Mesenchymal stem cell (in vitro differentiated cells and primary cell): ENCODE results near the gene IDS.
"Not testable (repeated sequence)": the region's sequence is repeated elsewhere in the genome, so short reads cannot be mapped to it uniquely, and the experiment has no call there.

Source experiments
- DNase-seq: peaks from one replicate; pipeline ENCODE4 v3.0.0-alpha.2; 2013
- H2AFZ ChIP-seq: one replicate; pipeline ENCODE4 v1.6.1; 2013; ENCODE audit warnings: low read depth, mild to moderate bottlenecking, control low read depth, inconsistent platforms, low read length, moderate library complexity
- H2AK5ac ChIP-seq: 2 replicates; pipeline ENCODE4 v1.6.1; 2013; ENCODE audit warnings: low read length, moderate library complexity, mild to moderate bottlenecking, inconsistent platforms; ENCODE audit not compliant: severe bottlenecking
- H2BK120ac ChIP-seq: one replicate; pipeline ENCODE4 v1.6.1; 2013; ENCODE audit warnings: low read depth, mild to moderate bottlenecking, inconsistent platforms, low read length, moderate library complexity
- H2BK12ac ChIP-seq, 2 experiments: one replicate each; pipeline ENCODE4 v1.6.1; 2013; ENCODE audit warnings: inconsistent platforms in 2 of 2, low read length in 2 of 2, mild to moderate bottlenecking in 2 of 2, moderate library complexity in 2 of 2, control low read depth in 1 of 2
- H2BK15ac ChIP-seq: one replicate; pipeline ENCODE4 v1.6.1; 2013; ENCODE audit warnings: mild to moderate bottlenecking, low read depth, inconsistent platforms; ENCODE audit not compliant: poor library complexity, severe bottlenecking
- H2BK5ac ChIP-seq: 2 replicates; pipeline ENCODE4 v1.6.1; 2013; ENCODE audit warnings: low read depth, mild to moderate bottlenecking, low read length, control low read depth, inconsistent platforms; ENCODE audit not compliant: poor library complexity, severe bottlenecking
- H3K14ac ChIP-seq, 2 experiments: one replicate each; pipeline ENCODE4 v1.6.1; 2013; ENCODE audit warnings: inconsistent platforms in 2 of 2, low read length in 2 of 2, control low read depth in 1 of 2, mild to moderate bottlenecking in 1 of 2, moderate library complexity in 1 of 2
- H3K18ac ChIP-seq, 2 experiments: one replicate each; pipeline ENCODE4 v1.6.1; 2013; ENCODE audit warnings: inconsistent platforms in 2 of 2, low read length in 2 of 2, control low read depth in 1 of 2, low read depth in 1 of 2, mild to moderate bottlenecking in 1 of 2
- H3K23ac ChIP-seq, 2 experiments: one replicate each; pipeline ENCODE4 v1.6.1; 2013; ENCODE audit warnings: inconsistent platforms in 2 of 2, low read length in 2 of 2, mild to moderate bottlenecking in 2 of 2, moderate library complexity in 2 of 2, control low read depth in 1 of 2
- H3K27ac ChIP-seq: 2 replicates; pipeline ENCODE4 v1.5.1; 2013; ENCODE audit warnings: mild to moderate bottlenecking, moderate library complexity, low read length, control low read depth, inconsistent platforms; ENCODE audit not compliant: poor library complexity, severe bottlenecking
- H3K27me3 ChIP-seq, 2 experiments: 2 replicates each; pipeline versions ENCODE4 v1.6.1 to v1.7.0; 2013; ENCODE audit warnings: low read length in 2 of 2, mild to moderate bottlenecking in 2 of 2, moderate library complexity in 2 of 2, control low read depth in 1 of 2, inconsistent platforms in 1 of 2; ENCODE audit not compliant: control insufficient read depth in 1 of 2, insufficient read depth in 1 of 2
- H3K36me3 ChIP-seq, 2 experiments: 2 replicates each; pipeline versions ENCODE4 v1.6.1 to v1.7.0; 2013; ENCODE audit warnings: low read length in 2 of 2, control low read depth in 1 of 2, inconsistent platforms in 1 of 2, low read depth in 1 of 2, mild to moderate bottlenecking in 1 of 2; ENCODE audit not compliant: insufficient read depth in 2 of 2, control insufficient read depth in 1 of 2
- H3K4ac ChIP-seq, 2 experiments: one replicate each; pipeline ENCODE4 v1.6.1; 2013; ENCODE audit warnings: inconsistent platforms in 2 of 2, low read length in 2 of 2, mild to moderate bottlenecking in 2 of 2, moderate library complexity in 2 of 2, control low read depth in 1 of 2, low read depth in 1 of 2
- H3K4me1 ChIP-seq: 2 replicates; pipeline ENCODE4 v1.6.1; 2013; ENCODE audit warnings: low read depth, low read length, control low read depth; ENCODE audit not compliant: control insufficient read depth, insufficient read depth
- H3K4me2 ChIP-seq: 2 replicates; pipeline ENCODE4 v1.6.1; 2013; ENCODE audit warnings: low read length, mild to moderate bottlenecking, inconsistent platforms; ENCODE audit not compliant: poor library complexity, severe bottlenecking
- H3K4me3 ChIP-seq, 2 experiments: 2 replicates each; pipeline versions ENCODE4 v1.5.1 to v1.7.0; 2013; ENCODE audit warnings: low read length in 2 of 2, mild to moderate bottlenecking in 2 of 2, control low read depth in 1 of 2, low read depth in 1 of 2; ENCODE audit not compliant: insufficient read depth in 1 of 2
- H3K79me1 ChIP-seq: replicated peaks from 2 replicates; pipeline ENCODE4 v1.6.1; 2013; ENCODE audit warnings: mild to moderate bottlenecking, control low read depth, low read length, inconsistent platforms; ENCODE audit not compliant: poor library complexity, severe bottlenecking
- H3K9ac ChIP-seq: 2 replicates; pipeline ENCODE4 v1.7.0; 2013; ENCODE audit warnings: mild to moderate bottlenecking, low read length, moderate library complexity
- H3K9me3 ChIP-seq: 2 replicates; pipeline ENCODE4 v1.7.0; 2013; ENCODE audit warnings: mild to moderate bottlenecking, low read length; ENCODE audit not compliant: control insufficient read depth
- H4K8ac ChIP-seq: one replicate; pipeline ENCODE4 v1.6.1; 2013; ENCODE audit warnings: inconsistent platforms, mild to moderate bottlenecking, low read length, moderate library complexity
- H4K91ac ChIP-seq: one replicate; pipeline ENCODE4 v1.6.1; 2013; ENCODE audit warnings: mild to moderate bottlenecking, low read length, inconsistent platforms
- WGBS: methylation state at CpG from one replicate; pipeline ENCODE4 v1.1.7; 2013; ENCODE audit warnings: mixed read lengths; 5-methylcytosine and 5-hydroxymethylcytosine counted together

IDS gene

DNA sequence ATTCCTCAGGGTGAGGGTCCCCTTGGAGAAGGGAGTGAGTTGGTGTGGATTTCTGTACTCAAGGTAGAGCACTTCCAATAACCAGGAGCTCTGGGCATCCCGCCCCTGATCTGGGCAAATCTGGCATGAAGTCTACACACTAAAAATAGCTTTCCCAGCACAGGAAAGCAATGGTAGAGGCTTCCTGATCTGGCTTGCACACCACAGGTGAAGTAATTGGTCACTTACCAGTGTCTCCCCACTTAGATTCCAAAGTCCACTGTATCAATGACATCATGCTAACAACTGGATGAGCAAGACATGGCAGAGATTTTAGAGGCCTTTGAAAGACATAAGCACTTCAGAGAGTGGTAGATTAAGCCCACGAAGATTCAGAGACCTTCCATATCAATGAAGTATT is 17.8 kb upstream of the IDS start:
- Histone ChIP-seq H3K79me1 (no peaks in the 10 kb centered on the region), H3K27me3 (peaks cover 4 to 14% of the 10 kb centered on the region in 2 experiments), H4K8ac (no peak overlapping the region), H3K4ac (no peak overlapping the region), H3K4me1 (peaks cover 1% of the 10 kb centered on the region), H2BK120ac (no peak overlapping the region), H2BK15ac (no peak overlapping the region), H3K4me3 (no peak overlapping the region), H3K23ac (no peak overlapping the region), H2BK5ac (no peak overlapping the region), H2AK5ac (no peak overlapping the region), H3K18ac (no peak overlapping the region), H3K27ac (no peak overlapping the region), H4K91ac (no peak overlapping the region), H2AFZ (no peak overlapping the region), H2BK12ac (no peak overlapping the region), H3K14ac (no peak overlapping the region), H3K4me2 (no peak overlapping the region), H3K9me3 (no peaks in the 10 kb centered on the region), H3K36me3 (no peaks in the 10 kb centered on the region), H3K9ac (no peak overlapping the region)
- DNase-seq = no peak
- no CpG with 5 or more reads among the region's 2 CpGs for WGBS

DNA sequence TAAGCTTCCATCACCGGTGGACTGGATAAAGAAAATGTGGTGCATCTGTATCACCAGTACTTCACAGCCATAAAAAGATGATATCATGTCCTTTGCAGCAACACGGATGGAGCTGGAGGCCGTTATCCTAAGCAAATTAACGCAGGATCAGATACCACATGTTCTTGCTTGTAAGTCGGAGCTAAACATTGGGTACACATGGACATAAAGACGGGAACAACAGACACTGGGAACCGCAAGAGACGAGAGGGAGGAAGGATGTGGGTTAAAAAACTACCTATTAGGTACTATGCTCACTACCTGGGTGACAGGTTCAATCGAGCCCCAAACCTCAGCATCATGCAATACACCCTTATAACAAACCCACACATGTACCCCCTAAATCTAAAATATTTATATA is 16.3 kb upstream of the IDS start:
- 96% methylated on average over 5 of the region's 9 CpGs for WGBS
- H3K79me1 ChIP-seq = no peaks in the 10 kb centered on the region
- H3K9ac ChIP-seq = no peak overlapping the region
- H3K27me3 ChIP-seq = peaks cover 4 to 17% of the 10 kb centered on the region in 2 experiments
- H4K91ac ChIP-seq = no peak overlapping the region
- H3K27ac ChIP-seq = no peak overlapping the region
- H2BK5ac ChIP-seq = no peak overlapping the region
- H3K4me2 ChIP-seq = no peak overlapping the region
- no peak overlapping the region for H2AFZ ChIP-seq
- no peak overlapping the region for H3K4me3 ChIP-seq
- H2BK15ac ChIP-seq = no peak overlapping the region
- H3K4ac ChIP-seq = no peak overlapping the region
- H3K23ac ChIP-seq = no peak overlapping the region
- no peak overlapping the region for H4K8ac ChIP-seq
- H3K14ac ChIP-seq = no peak overlapping the region
- peaks cover 1% of the 10 kb centered on the region for H3K4me1 ChIP-seq
- no peaks in the 10 kb centered on the region for H3K36me3 ChIP-seq
- no peak overlapping the region for H3K18ac ChIP-seq
- no peak for DNase-seq
- no peak overlapping the region for H2BK12ac ChIP-seq
- no peaks in the 10 kb centered on the region for H3K9me3 ChIP-seq
- no peak overlapping the region for H2AK5ac ChIP-seq
- no peak overlapping the region for H2BK120ac ChIP-seq

DNA sequence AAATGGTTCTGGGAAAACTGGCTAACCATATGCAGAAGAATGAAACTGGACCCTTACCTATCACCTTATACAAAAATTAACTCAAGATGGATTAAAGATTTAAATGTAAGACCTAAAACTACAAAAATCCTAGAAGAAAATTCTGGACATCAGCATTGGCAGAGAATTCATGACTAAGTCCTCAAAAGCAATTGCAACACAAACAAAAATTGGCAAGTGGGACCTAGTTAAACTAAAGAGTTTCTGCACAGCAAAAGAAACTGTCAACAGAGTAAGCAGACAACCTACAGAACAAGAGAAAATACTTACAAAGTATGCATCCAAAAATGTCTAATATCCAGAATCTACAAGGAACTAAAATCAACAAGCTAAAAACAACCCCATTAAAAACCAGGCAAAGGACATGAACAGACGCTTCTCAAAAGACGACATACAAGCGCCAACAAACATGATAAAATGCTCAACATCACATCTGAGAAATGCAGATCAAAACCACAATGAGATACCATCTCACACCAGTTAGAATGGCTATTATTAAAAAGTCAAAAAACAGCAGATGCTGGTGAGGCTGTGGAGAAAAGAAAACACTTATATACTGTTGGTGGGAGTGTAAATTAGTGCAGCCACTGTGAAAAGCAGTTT is 15.7 kb upstream of the IDS start:
- not testable (repeated sequence) for H2BK5ac ChIP-seq, H3K18ac ChIP-seq, H3K4me1 ChIP-seq, H2AK5ac ChIP-seq, DNase-seq, H3K4ac ChIP-seq, H3K9me3 ChIP-seq, H3K14ac ChIP-seq, H3K9ac ChIP-seq, H3K4me2 ChIP-seq, H3K27ac ChIP-seq, H2BK15ac ChIP-seq, H2BK120ac ChIP-seq, H4K91ac ChIP-seq, H3K79me1 ChIP-seq, H3K23ac ChIP-seq, H2AFZ ChIP-seq, H3K4me3 ChIP-seq, H3K36me3 ChIP-seq, H4K8ac ChIP-seq, H2BK12ac ChIP-seq
- 93% methylated on average over 3 of the region's 3 CpGs for WGBS
- H3K27me3 ChIP-seq = peaks cover 4 to 23% of the 10 kb centered on the region in 2 experiments

DNA sequence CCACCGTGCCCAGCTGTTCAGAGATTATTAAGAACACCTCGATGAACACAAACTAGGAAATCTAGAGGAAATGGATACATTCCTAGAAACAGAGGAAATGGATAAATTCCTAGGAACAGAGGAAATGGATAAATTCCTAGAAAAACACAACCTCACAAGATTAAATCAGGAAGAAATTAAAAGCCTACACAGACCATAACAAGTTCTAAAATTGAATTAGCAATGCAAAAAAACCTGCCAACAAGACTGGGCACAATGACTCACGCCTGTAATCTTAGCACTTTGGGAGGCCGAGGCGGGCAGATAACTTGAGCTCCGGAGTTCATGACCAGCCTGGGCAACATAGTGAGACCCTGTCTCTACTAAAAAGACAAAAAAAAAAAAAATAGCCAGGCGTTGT is 13.1 kb upstream of the IDS start:
- no peak overlapping the region for H3K23ac ChIP-seq
- H2AK5ac ChIP-seq = no peak overlapping the region
- no peaks in the 10 kb centered on the region for H3K79me1 ChIP-seq
- H3K4ac ChIP-seq = no peak overlapping the region
- no peak overlapping the region for H3K4me2 ChIP-seq
- H2BK120ac ChIP-seq = no peak overlapping the region
- H3K9ac ChIP-seq = no peak overlapping the region
- no peak overlapping the region for H2BK12ac ChIP-seq
- H4K8ac ChIP-seq = no peak overlapping the region
- H2BK5ac ChIP-seq = no peak overlapping the region
- 88% methylated on average over 4 of the region's 7 CpGs for WGBS
- no peak overlapping the region for H2AFZ ChIP-seq
- DNase-seq = no peak
- no peaks in the 10 kb centered on the region for H3K9me3 ChIP-seq
- H2BK15ac ChIP-seq = no peak overlapping the region
- H3K4me1 ChIP-seq = no peaks in the 10 kb centered on the region
- no peak overlapping the region for H4K91ac ChIP-seq
- no peak overlapping the region for H3K4me3 ChIP-seq
- no peak overlapping the region for H3K14ac ChIP-seq
- no peaks in the 10 kb centered on the region for H3K36me3 ChIP-seq
- H3K27ac ChIP-seq = no peak overlapping the region
- no peak overlapping the region for H3K18ac ChIP-seq
- peaks cover 4 to 35% of the 10 kb centered on the region in 2 experiments for H3K27me3 ChIP-seq
